K562 (cell line): Measurements from ENCODE around the gene TKTL2. TPM values are rescaled to one million over a fixed set of nuclear protein-coding genes. Genes with fewer than 3 reads are reported as not detected.

ENCODE experiments used
- CHD4 ChIP-seq: fragments of 200-600 bp; sonication (generic); IDR thresholded peaks from 3 replicates; pipeline ENCODE4 v1.6.1; 2012; ENCODE audit warnings: low read depth, mild to moderate bottlenecking, mixed read lengths, low read length, inconsistent platforms; ENCODE audit not compliant: insufficient read depth, insufficient replicate concordance, poor library complexity, severe bottlenecking
- ELF4 ChIP-seq: fragments of 450-650 bp; formaldehyde crosslinking; IDR thresholded peaks from 2 replicates; pipeline ENCODE4 v1.4.0; 2022; ENCODE audit warnings: missing genetic modification characterization
- HMG20A ChIP-seq: fragments of 450-650 bp; formaldehyde crosslinking; conservative IDR thresholded peaks from 2 replicates; pipeline ENCODE4 v1.4.0; 2020; ENCODE audit warnings: mild to moderate bottlenecking, mixed read lengths
- JUNB ChIP-seq: fragments of 450-650 bp; formaldehyde crosslinking; conservative IDR thresholded peaks from 2 replicates; pipeline ENCODE4 v1.4.0; 2020; ENCODE audit warnings: mild to moderate bottlenecking
- NFE2L1 ChIP-seq: fragments of 450-650 bp; IDR thresholded peaks from 2 replicates; pipeline ENCODE4 v1.6.1; 2016; ENCODE audit warnings: missing genetic modification characterization, low read depth, mild to moderate bottlenecking, missing compliant biosample characterization, moderate library complexity, borderline replicate concordance
- NR2C1 ChIP-seq, 2 experiments: fragments of 450-650 bp; IDR thresholded peaks; 2 replicates each; pipeline ENCODE4 v1.6.1; 2017; ENCODE audit warnings: mild to moderate bottlenecking in 2 of 2, antibody characterized with exemption in 1 of 2, inconsistent platforms in 1 of 2, missing compliant biosample characterization in 1 of 2, missing genetic modification characterization in 1 of 2
- RB1 ChIP-seq: fragments of 450-650 bp; IDR thresholded peaks from 2 replicates; pipeline ENCODE4 v1.6.1; 2017; ENCODE audit warnings: low read depth, mild to moderate bottlenecking
- RNF2 ChIP-seq: sonication (generic); IDR thresholded peaks from 2 replicates; pipeline ENCODE4 v1.6.1; 2016
- SAFB2 ChIP-seq: fragments of 200-400 bp; formaldehyde crosslinking; IDR thresholded peaks from 2 replicates; pipeline ENCODE4 v1.6.1; 2018; ENCODE audit warnings: borderline replicate concordance, low read length, low read depth, moderate library complexity; ENCODE audit not compliant: severe bottlenecking
- SMAD2 ChIP-seq: fragments of 150-350 bp; IDR thresholded peaks from 2 replicates; pipeline ENCODE4 v1.6.1; 2014; ENCODE audit warnings: low read depth, mild to moderate bottlenecking, low read length
- TAL1 ChIP-seq: fragments of 450-650 bp; IDR thresholded peaks from 2 replicates; pipeline ENCODE4 v1.6.1; 2016; ENCODE audit warnings: mild to moderate bottlenecking
- ZKSCAN8 ChIP-seq: fragments of 200-800 bp; sonication (Bioruptor generic); IDR thresholded peaks from 2 replicates; pipeline ENCODE4 v1.6.1; 2016; ENCODE audit warnings: missing genetic modification characterization, missing compliant biosample characterization
- ZNF165 ChIP-seq: fragments of 250-450 bp; sonication (Bioruptor Pico); IDR thresholded peaks from 2 replicates; pipeline ENCODE4 v1.4.0; 2020; ENCODE audit warnings: borderline replicate concordance
- ZNF324 ChIP-seq: fragments of 250-450 bp; sonication (Bioruptor Pico); IDR thresholded peaks from 2 replicates; pipeline ENCODE4 v1.4.0; 2020; ENCODE audit warnings: mild to moderate bottlenecking
- ZNF408 ChIP-seq: fragments of 250-450 bp; sonication (Bioruptor Pico); IDR thresholded peaks from 2 replicates; pipeline ENCODE4 v1.4.0; 2020; ENCODE audit warnings: low read depth, mild to moderate bottlenecking, moderate library complexity
- polyA plus RNA-seq, 8 experiments: library from polyadenylated mRNA; depleted of rRNA in 4 of 8; stranded (reverse) in 5 of 8; unstranded in 3 of 8; fragments of >200 nt; fragmentation: Nextera tagmentation in 2 of 8; fragmentation: Illumina TruSeq in 1 of 8; extraction: Ambion mirVana in 2 of 8; extraction: Trizol in 1 of 8; gene quantifications; 2 replicates each; pipeline versions ENCODE4 v1.2.1 to v1.2.3, GENCODE V29; 2011 to 2014; ENCODE audit warnings: inconsistent platforms in 1 of 8, missing spikeins in 1 of 8
- total RNA-seq, 7 experiments: library from RNA; depleted of rRNA in 6 of 7; stranded (reverse); fragments of >200 nt in 6 of 7; fragmentation: Illumina TruSeq in 2 of 7; extraction: Trizol in 2 of 7; gene quantifications; 2 replicates each; pipeline versions ENCODE4 v1.2.1 to v1.2.3, GENCODE V29; 2011 to 2021; ENCODE audit warnings: low replicate concordance in 1 of 7
- TF ChIP-seq, protein P1 (sequence below): sonication (generic); formaldehyde crosslinking; IDR thresholded peaks from 2 replicates; pipeline ENCODE4 v1.8.0; 2023; ENCODE audit warnings: missing genetic modification reagents, mild to moderate bottlenecking, borderline replicate concordance
- TF ChIP-seq, protein P2 (sequence below): sonication (generic); formaldehyde crosslinking; IDR thresholded peaks from 2 replicates; pipeline ENCODE4 v1.8.1; 2022; ENCODE audit warnings: missing genetic modification reagents
- TF ChIP-seq, protein P3 (sequence below): fragments of 250-450 bp; sonication (Bioruptor Pico); IDR thresholded peaks from 2 replicates; pipeline ENCODE4 v1.4.0; 2020

TKTL2 gene
- total and polyA plus RNA-seq, 9 of the 15 experiments (the other 6 are each of a cell fraction or from before 2014, with no cell fraction given), result 0.03 to 0.31 (median 0.09) TPM; not detected in 1

DNA sequence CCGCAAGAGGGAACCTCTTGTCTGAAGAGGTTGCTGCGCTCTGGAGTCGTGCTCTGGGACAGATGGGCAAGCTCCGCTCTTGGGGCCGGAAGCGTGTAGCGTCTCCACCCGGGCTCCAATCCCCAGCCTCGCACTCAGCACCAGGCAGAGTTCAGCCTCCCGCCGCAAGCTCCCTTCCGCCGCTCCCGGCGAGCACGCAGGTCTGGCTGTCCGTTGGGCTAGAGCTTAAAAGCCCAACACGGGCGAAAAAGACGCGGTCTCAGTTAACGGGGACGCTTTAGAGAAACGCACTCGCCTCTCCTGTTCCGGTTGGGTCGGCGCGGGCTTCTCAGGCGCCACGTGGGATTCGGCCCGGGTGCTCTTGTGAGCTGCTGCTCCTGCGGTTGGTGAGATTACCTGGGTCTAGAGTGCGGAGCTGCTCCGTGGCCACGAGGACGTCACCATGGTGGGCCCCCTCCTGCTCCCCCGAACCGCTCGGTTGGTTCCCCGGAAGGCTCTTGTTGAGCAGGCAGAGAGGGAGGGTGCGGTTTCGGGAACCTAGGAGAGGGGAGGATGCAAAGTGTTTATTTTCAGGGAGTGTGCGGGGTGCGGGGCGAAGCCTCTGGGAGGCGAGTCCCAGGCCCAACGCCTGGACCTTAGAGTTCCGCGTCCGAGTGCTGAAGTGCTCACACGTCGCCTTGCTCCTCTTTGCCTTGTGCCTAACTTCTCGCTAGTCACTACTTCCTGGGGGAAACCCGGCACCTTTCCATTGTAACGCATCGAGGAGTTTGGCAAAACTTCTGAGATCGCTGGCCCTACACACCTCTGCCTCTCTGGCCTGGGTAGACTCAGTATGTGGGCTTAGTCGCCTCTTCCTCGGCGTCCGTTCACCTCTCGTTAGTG lies 21.0 kb upstream of the TKTL2 start, which contains the start of gene TMA16 (continued):
- TF ChIP-seq, protein P1, sequence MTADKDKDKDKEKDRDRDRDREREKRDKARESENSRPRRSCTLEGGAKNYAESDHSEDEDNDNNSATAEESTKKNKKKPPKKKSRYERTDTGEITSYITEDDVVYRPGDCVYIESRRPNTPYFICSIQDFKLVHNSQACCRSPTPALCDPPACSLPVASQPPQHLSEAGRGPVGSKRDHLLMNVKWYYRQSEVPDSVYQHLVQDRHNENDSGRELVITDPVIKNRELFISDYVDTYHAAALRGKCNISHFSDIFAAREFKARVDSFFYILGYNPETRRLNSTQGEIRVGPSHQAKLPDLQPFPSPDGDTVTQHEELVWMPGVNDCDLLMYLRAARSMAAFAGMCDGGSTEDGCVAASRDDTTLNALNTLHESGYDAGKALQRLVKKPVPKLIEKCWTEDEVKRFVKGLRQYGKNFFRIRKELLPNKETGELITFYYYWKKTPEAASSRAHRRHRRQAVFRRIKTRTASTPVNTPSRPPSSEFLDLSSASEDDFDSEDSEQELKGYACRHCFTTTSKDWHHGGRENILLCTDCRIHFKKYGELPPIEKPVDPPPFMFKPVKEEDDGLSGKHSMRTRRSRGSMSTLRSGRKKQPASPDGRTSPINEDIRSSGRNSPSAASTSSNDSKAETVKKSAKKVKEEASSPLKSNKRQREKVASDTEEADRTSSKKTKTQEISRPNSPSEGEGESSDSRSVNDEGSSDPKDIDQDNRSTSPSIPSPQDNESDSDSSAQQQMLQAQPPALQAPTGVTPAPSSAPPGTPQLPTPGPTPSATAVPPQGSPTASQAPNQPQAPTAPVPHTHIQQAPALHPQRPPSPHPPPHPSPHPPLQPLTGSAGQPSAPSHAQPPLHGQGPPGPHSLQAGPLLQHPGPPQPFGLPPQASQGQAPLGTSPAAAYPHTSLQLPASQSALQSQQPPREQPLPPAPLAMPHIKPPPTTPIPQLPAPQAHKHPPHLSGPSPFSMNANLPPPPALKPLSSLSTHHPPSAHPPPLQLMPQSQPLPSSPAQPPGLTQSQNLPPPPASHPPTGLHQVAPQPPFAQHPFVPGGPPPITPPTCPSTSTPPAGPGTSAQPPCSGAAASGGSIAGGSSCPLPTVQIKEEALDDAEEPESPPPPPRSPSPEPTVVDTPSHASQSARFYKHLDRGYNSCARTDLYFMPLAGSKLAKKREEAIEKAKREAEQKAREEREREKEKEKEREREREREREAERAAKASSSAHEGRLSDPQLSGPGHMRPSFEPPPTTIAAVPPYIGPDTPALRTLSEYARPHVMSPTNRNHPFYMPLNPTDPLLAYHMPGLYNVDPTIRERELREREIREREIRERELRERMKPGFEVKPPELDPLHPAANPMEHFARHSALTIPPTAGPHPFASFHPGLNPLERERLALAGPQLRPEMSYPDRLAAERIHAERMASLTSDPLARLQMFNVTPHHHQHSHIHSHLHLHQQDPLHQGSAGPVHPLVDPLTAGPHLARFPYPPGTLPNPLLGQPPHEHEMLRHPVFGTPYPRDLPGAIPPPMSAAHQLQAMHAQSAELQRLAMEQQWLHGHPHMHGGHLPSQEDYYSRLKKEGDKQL (CRISPR knock-in tag), result no peak
- TF ChIP-seq JUNB (CRISPR knock-in tag) (no peak), ZNF408 (CRISPR knock-in tag) (no peak), HMG20A (CRISPR knock-in tag) (no peak), ZKSCAN8 (CRISPR knock-in tag) (no peak), ZNF324 (CRISPR knock-in tag) (no peak), RNF2 (peak; percentile 85), CHD4 (no peak), NR2C1 (IDR thresholded peaks at IDR 0.05) (peak; percentile 56; the same call in 1 of the 2 replicates), NR2C1 (tag; IDR thresholded peaks at IDR 0.05) (peak; percentile 72), SAFB2 (no peak), SMAD2 (no peak), RB1 (peak; percentile 87), ZNF165 (no peak), ELF4 (CRISPR knock-in tag) (peak; percentile 34; the same call in 1 of the 2 replicates), NFE2L1 (tag) (no peak), TAL1 (no peak)
- TF ChIP-seq, protein P2, sequence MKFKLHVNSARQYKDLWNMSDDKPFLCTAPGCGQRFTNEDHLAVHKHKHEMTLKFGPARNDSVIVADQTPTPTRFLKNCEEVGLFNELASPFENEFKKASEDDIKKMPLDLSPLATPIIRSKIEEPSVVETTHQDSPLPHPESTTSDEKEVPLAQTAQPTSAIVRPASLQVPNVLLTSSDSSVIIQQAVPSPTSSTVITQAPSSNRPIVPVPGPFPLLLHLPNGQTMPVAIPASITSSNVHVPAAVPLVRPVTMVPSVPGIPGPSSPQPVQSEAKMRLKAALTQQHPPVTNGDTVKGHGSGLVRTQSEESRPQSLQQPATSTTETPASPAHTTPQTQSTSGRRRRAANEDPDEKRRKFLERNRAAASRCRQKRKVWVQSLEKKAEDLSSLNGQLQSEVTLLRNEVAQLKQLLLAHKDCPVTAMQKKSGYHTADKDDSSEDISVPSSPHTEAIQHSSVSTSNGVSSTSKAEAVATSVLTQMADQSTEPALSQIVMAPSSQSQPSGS, result no peak
- TF ChIP-seq, protein P3, sequence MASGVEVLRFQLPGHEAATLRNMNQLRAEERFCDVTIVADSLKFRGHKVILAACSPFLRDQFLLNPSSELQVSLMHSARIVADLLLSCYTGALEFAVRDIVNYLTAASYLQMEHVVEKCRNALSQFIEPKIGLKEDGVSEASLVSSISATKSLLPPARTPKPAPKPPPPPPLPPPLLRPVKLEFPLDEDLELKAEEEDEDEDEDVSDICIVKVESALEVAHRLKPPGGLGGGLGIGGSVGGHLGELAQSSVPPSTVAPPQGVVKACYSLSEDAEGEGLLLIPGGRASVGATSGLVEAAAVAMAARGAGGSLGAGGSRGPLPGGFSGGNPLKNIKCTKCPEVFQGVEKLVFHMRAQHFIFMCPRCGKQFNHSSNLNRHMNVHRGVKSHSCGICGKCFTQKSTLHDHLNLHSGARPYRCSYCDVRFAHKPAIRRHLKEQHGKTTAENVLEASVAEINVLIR, result no peak
